Activated T-helper 2 cell treated with anti-CD3 and anti-CD28 coated beads, Interferon-gamma antibody, Interleukin-2, Interleukin-4, amounts not matched to agents 10 μg/mL and 5 μg/mL and 100 μg/mL, durations not matched to agents 14 hours and 24 hours and 36 hours (primary cell): ENCODE data around the gene PITX3. TPM values are rescaled to one million over a fixed set of nuclear protein-coding genes. Genes with fewer than 3 reads are reported as not detected.
"Not testable (repeated sequence)": the region's sequence is repeated elsewhere in the genome, so short reads cannot be mapped to it uniquely, and the experiment has no call there.

ENCODE experiments used
- DNase-seq: peaks from one replicate; pipeline ENCODE4 v3.0.0; 2021; ENCODE audit warnings: low spot score
- H3K27ac Mint-ChIP-seq: one replicate; pipeline ENCODE4 v1.8.0; 2021; ENCODE audit warnings: mixed read lengths
- H3K27me3 Mint-ChIP-seq: one replicate; pipeline ENCODE4 v1.8.0; 2021; ENCODE audit warnings: low read depth, mixed read lengths
- H3K36me3 Mint-ChIP-seq: one replicate; pipeline ENCODE4 v1.8.0; 2021; ENCODE audit warnings: low read depth, mixed read lengths
- H3K4me1 Mint-ChIP-seq: one replicate; pipeline ENCODE4 v1.8.0; 2021; ENCODE audit warnings: low read depth, mixed read lengths
- H3K4me3 Mint-ChIP-seq: one replicate; pipeline ENCODE4 v1.8.0; 2021; ENCODE audit warnings: low read depth, mild to moderate bottlenecking, moderate library complexity, mixed read lengths
- H3K9me3 Mint-ChIP-seq: one replicate; pipeline ENCODE4 v1.8.0; 2021; ENCODE audit warnings: mixed read lengths
- intact Hi-C: fragments of 100-400 bp; cut with micrococcal nuclease; formaldehyde crosslinking; loops from one replicate; pipeline ENCODE4 v1.15.1; 2023
- total RNA-seq: library from RNA; stranded (reverse); gene quantifications from 2 replicates; pipeline ENCODE4 v1.2.3, GENCODE V29; 2022

The PITX3 gene
- total RNA-seq, 1 donor from 2014 or later = 0.46 TPM

DNA sequence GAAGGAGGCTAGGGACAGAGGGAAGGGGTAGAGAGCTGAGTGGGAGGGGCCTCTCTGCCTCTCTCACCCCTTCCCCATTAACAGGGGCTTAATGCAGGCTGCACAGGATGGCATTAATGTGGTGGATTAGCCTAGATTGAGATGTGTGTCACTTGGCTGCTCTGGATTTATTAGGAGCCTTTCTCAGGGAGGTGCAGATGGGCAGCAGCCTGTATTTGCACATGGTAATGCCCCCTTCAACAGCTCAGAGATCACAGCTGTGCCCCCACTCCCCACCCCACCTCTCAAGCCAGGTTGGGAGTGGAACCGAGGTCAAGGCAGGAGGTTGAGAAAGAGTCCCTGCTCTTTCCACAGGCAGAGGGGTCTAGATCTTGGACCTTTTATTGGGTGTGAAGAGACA lies 7.3 kb downstream of the PITX3 start:
- no peak for DNase-seq
- intact Hi-C loops = no loop called here
- H3K4me1 Mint-ChIP-seq = peaks cover 5% of the 10 kb centered on the region
- peaks cover 53% of the 10 kb centered on the region for H3K27me3 Mint-ChIP-seq
- no peak overlapping the region for H3K27ac Mint-ChIP-seq
- H3K4me3 Mint-ChIP-seq = no peak overlapping the region
- H3K36me3 Mint-ChIP-seq = no peaks in the 10 kb centered on the region
- H3K9me3 Mint-ChIP-seq = no peaks in the 10 kb centered on the region

DNA sequence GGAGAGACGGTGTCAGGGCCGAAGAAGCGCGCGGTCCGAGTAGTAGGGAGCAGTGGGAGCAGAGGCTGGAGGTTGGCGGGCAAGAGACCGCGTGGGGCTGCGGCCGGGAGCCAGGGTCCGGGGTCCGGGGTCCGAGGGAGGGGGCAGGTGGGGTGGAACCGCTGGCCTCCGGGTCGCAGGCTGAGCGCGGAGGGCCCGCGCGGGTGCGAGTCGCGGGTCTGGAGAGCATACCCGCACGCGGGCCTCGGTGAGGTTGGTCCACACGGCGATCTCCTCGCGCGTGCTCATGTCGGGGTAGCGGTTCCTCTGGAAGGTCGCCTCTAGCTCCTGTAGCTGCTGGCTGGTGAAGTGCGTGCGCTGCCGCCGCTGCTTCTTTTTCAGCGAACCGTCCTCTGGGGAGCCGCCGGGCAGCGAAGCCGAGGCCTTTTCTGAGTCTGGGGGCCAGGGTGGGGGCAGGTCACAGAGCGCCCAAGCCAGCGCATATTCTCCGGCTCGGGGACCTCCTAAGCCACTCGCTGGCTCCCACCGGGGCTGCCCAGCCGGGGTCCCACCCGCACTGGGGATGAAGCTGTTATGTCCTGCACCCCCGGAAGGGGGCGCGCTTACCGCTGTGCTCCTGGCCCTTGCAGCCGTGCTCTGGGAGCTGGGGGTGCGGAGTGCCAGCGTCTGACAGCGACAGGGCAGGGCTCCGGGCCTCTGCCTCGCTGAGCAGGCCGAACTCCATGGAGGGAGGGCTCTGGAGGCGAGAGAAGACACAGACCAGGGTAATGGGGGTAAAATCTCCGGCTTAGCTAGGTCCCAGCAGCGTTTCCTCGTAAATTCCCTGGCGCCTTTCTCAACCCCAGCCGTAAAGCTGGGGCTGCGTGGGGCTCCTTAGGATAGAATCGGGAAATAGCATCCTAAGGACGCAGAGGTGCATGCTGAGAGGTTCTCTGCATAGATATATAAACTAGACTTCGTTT lies 9.7 kb downstream of the PITX3 start:
- peaks cover 55% of the 10 kb centered on the region for H3K27me3 Mint-ChIP-seq

DNA sequence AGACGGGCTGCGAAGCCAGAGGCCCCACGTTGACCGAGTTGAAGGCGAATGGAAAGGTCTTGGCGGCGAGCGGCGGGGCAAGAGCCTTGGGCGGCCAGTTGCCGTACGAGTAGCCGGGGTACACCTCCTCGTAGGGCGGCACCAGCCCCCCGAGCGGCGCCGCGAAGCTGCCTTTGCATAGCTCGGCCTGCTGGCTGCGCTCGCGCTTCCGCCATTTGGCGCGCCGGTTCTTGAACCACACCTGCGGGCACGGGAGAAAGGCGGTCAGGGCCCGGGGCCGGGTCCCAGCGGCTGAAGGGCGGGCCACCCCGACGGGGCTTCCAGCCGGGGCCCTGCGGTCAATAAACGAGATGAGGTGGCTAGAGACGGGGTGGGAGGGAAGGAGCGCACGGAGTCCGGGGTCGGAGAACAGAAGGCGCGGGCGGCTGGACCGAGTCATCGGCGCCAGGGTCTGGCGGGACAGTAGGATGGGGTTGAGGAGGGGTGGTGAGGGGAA lies 10.4 kb downstream of the PITX3 start:
- Mint-ChIP-seq H3K27me3 (peaks cover 50% of the 10 kb centered on the region), H3K4me1 (peaks cover 16% of the 10 kb centered on the region), H3K27ac (no peak overlapping the region), H3K4me3 (peak overlapping the region; percentile 62), H3K36me3 (no peaks in the 10 kb centered on the region), H3K9me3 (no peaks in the 10 kb centered on the region)
- peak; percentile 43 for DNase-seq
- intact Hi-C loops = loop anchor here (1.0 to 2.0 kb wide), 4 partner anchors 10 to 192 kb away; partner anchors contain the start of gene PITX3

More for the DNA sequence above, 9.7 kb downstream of the PITX3 start:
- H3K4me1 Mint-ChIP-seq = peaks cover 9% of the 10 kb centered on the region
- peak; percentile 69 for DNase-seq
- intact Hi-C loops = loop anchor here (1.0 to 2.0 kb wide), 4 partner anchors 10 to 191 kb away; partner anchors contain the start of gene PITX3
- peak overlapping the region; percentile 62 for H3K4me3 Mint-ChIP-seq
- no peaks in the 10 kb centered on the region for H3K9me3 Mint-ChIP-seq
- H3K27ac Mint-ChIP-seq = no peak overlapping the region
- no peaks in the 10 kb centered on the region for H3K36me3 Mint-ChIP-seq

DNA sequence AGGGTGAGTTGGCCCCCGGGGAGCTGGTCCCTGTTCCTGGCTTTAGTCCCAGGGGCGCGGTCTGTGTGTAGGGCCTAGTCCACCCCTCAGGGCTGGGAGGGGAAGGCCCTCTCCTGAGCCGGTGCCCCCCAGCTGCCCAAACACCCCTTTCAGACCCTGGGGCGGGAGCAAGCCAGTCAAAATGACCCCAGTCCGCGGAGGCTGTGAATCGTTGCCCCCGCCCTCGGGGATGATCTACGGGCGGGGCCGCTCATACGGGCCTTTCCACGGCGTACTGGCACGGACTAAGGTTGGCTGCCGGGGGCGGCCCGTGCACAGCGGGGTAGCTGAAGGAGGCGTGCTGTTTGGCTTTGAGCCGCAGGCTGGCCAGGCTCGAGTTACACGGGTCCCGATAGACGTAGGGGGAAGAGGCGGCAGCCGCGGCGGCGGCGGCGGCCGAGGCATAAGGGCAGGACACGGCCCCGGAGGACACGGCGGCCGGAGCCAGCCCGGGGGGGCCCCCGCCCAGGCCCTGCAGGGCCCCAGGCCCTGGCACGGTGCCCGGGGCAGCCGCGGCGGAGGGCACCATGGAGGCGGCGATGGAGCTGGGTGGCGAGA lies 10.9 kb downstream of the PITX3 start:
- Mint-ChIP-seq H3K4me1 (peaks cover 22% of the 10 kb centered on the region), H3K27ac (no peak overlapping the region), H3K27me3 (peaks cover 44% of the 10 kb centered on the region), H3K9me3 (no peaks in the 10 kb centered on the region), H3K36me3 (no peaks in the 10 kb centered on the region), H3K4me3 (peak overlapping the region; percentile 73)
- DNase-seq = no peak
- intact Hi-C loops = loop anchor here (2.0 kb wide), 1 partner anchor 192 kb away; no protein-coding TSS in a partner anchor

DNA sequence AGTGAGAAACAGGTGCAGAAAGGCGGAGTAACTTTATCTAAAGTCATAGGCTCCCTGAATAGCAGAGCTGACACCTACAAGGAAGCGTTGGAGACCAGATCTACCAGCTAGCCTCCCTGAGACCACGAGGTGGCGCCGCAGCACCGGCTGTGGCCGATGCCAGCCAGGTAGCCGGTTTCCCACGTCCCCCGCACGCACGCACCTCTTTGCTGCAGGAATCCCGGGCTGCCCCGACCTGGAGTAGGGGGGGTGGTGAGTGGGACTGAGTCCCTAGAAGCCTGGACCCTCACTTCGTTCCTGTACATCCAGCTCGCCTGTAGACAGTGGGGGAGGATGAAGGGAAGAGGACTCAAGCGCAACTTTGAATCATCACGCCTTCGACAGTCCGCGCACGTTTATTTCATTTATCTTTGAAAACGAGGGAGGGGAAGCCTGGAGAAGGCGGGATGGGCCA lies 11.5 kb downstream of the PITX3 start:
- H3K9me3 Mint-ChIP-seq = no peaks in the 10 kb centered on the region
- intact Hi-C loops = loop anchor here (1.0 to 5.0 kb wide), 5 partner anchors 164 to 352 kb away; no protein-coding TSS in a partner anchor
- peak overlapping the region; percentile 73 for H3K4me3 Mint-ChIP-seq
- no peak overlapping the region for H3K27ac Mint-ChIP-seq
- DNase-seq = peak; percentile 79
- peaks cover 23% of the 10 kb centered on the region for H3K4me1 Mint-ChIP-seq
- peaks cover 41% of the 10 kb centered on the region for H3K27me3 Mint-ChIP-seq
- no peaks in the 10 kb centered on the region for H3K36me3 Mint-ChIP-seq

DNA sequence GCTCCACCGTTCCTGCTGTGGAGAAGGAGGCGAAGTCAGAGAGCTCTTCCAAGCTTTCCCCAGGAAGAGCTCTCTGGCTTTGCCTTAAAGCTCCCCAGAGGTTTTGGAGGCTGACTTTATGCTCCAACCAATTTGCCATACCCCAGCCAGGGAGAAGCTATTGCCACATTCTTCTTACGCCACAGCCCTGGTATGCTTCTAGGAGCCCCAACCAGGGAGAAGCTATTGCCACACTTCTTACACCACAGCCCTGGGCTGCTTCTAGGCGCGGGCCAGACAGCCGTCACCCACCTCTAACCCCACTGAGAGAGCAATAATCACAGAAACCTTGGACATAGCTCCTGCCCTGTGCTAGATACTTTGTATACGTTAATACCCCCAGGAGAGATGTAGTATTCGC lies 14.3 kb downstream of the PITX3 start:
- H3K4me1 Mint-ChIP-seq = peaks cover 23% of the 10 kb centered on the region
- no peak overlapping the region for H3K4me3 Mint-ChIP-seq
- peaks cover 42% of the 10 kb centered on the region for H3K27me3 Mint-ChIP-seq
- intact Hi-C loops = loop anchor here (5.0 kb wide), 1 partner anchor 355 kb away; no protein-coding TSS in a partner anchor
- no peak overlapping the region for H3K27ac Mint-ChIP-seq
- DNase-seq = no peak
- H3K36me3 Mint-ChIP-seq = no peaks in the 10 kb centered on the region
- no peaks in the 10 kb centered on the region for H3K9me3 Mint-ChIP-seq

DNA sequence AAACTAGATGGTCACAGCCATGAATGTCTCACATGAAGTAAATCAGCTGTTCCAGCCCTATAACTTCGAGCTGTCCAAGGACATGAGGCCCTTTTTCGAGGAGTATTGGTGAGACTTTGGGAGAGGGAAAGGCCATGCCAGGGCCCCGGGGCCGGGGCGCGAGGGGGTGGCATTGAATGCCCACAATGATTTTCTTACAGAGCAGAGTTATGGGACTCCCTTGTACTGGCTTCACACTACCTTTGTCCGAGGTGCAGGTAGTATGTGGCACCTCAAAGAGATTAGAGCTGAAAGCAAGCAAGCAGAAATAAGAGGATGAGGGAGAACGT lies 14.8 kb downstream of the PITX3 start:
- intact Hi-C loops = loop anchor here (1.0 to 5.0 kb wide), 2 partner anchors 57 to 356 kb away; no protein-coding TSS in a partner anchor
- H3K27ac Mint-ChIP-seq = no peak overlapping the region
- H3K9me3 Mint-ChIP-seq = no peaks in the 10 kb centered on the region
- peaks cover 23% of the 10 kb centered on the region for H3K4me1 Mint-ChIP-seq
- peaks cover 41% of the 10 kb centered on the region for H3K27me3 Mint-ChIP-seq
- H3K36me3 Mint-ChIP-seq = no peaks in the 10 kb centered on the region
- H3K4me3 Mint-ChIP-seq = peak overlapping the region; percentile 59
- DNase-seq = no peak

DNA sequence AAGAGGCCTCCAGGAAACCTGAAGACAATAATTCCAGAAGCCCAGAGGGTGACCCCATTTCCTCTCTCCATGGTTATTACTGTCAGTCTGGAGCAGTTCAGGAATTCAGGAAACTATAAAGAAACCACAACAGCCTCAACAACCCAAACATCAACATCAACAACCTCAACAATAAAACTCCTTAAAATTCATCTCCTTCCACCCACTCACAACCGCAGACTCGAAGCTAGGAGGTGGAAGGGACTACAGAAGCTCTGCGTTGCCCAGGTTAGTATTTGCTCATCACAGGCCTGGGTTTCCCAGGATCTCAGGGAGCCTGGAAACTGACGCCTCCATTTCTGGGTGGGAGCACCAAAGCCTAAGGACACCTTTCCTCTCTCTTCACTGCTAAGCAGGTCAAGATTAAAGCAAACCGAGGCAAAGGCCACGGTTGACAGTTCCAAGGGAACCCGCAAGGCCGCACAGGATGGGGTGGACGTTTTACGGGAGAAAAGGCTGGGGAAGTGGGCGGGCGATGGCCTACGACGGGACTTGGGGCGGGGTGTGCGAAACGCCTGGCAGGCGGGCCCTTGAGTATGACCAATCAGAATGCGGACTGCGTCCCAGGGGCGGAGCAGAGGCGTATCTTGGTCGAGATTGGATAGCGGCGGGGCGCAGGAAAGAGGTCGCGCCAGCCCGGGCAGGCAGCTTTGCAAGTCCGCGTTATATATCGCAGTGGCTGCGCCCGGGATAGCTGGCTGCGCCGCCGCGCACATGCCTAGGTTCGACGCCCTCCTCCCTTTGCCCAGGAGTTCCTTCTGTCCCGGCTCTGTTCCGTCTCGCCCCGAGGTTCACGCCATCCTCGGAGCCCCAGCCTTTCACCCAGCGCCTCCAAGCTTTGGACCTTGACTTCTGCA lies 15.4 kb downstream of the PITX3 start, which contains the start of gene ELOVL3:
Gene ELOVL3 (plus strand): TSS at position 654 of the 896 bp plus-strand sequence. CDS start 250 bp downstream, outside the sequence.
- peak; percentile 86 for DNase-seq
- no peak within 1 kb of the TSS for H3K27ac Mint-ChIP-seq
- intact Hi-C loops = loop anchor here (1.0 to 5.0 kb wide), 2 partner anchors 57 to 356 kb away; no protein-coding TSS in a partner anchor
- peak within 1 kb of the TSS; percentile 59 for H3K4me3 Mint-ChIP-seq
- no peaks in the 10 kb centered on the region for H3K9me3 Mint-ChIP-seq
- peaks cover 23% of the 10 kb centered on the region for H3K4me1 Mint-ChIP-seq
- H3K27me3 Mint-ChIP-seq = peaks cover 47% of the 10 kb centered on the region
- no peaks in the 10 kb centered on the region for H3K36me3 Mint-ChIP-seq

DNA sequence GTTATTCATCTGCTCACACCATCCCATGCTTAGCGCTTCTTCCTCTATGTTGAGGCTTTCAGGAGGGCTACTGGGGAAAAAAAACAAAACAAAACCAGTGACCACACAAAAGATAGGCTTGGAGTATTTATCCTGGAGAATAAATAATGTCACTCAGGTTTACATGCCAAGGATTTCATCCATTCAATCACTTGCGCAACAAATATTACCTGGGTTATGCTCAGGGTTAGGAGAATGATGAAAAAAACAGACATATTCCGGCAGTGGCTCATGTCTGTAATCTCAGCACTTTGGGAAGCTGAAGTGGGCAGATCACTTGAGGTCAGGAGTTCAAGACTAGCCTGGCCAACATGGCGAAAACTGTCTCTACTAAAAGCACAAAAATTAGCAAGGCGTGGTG lies 18.5 kb downstream of the PITX3 start:
- Mint-ChIP-seq H3K27ac (no peak overlapping the region), H3K36me3 (no peaks in the 10 kb centered on the region), H3K27me3 (peaks cover 29% of the 10 kb centered on the region), H3K4me3 (no peak overlapping the region), H3K4me1 (peaks cover 18% of the 10 kb centered on the region), H3K9me3 (no peaks in the 10 kb centered on the region)
- intact Hi-C loops = no loop called here
- no peak for DNase-seq

DNA sequence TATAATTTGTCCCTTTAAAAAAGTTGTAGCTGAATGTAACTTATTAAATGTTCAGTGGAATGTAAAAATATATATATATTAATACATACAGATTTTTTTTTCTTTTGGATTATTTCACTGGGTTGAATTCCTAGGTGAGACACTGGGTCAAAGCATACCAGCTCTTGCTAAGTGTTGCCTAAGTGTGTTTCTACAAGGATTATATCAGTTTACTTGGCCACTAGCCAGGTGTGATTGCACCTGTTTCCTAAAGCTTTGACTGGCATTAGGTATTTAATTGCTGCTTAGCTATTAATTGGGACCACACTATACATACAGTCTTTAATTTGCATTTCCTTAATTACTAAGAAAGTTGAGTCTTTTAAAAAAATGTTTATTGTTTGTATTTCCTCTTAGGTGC lies 20.7 kb downstream of the PITX3 start:
- H3K27ac Mint-ChIP-seq = no peak overlapping the region
- H3K27me3 Mint-ChIP-seq = peaks cover 26% of the 10 kb centered on the region
- H3K36me3 Mint-ChIP-seq = no peaks in the 10 kb centered on the region
- intact Hi-C loops = no loop called here
- no peak for DNase-seq
- H3K9me3 Mint-ChIP-seq = no peaks in the 10 kb centered on the region
- no peak overlapping the region for H3K4me3 Mint-ChIP-seq
- peaks cover 3% of the 10 kb centered on the region for H3K4me1 Mint-ChIP-seq

DNA sequence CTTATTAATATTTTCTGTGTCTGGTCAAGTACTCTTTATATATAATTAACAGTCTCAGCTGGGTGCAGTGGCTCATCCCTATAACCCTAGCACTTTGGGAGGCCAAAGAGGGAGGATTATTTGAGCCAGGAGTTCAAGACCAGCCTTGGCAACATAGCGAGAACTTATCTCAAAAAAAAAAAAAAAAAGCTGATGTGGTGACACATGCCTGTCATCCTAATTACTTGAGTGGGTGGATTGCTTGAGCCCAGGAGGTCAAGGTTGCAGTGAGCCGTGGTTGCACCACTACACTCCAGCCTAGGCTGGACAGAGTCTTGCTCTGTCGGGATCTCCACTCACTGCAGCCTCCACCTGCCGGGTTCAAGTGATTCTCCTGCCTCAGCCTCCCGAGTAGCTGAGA lies 21.9 kb downstream of the PITX3 start:
- Mint-ChIP-seq H3K36me3 (no peaks in the 10 kb centered on the region), H3K27me3 (peaks cover 27% of the 10 kb centered on the region), H3K27ac (no peak overlapping the region), H3K9me3 (no peaks in the 10 kb centered on the region), H3K4me1 (no peaks in the 10 kb centered on the region), H3K4me3 (no peak overlapping the region)
- intact Hi-C loops = no loop called here
- no peak for DNase-seq

DNA sequence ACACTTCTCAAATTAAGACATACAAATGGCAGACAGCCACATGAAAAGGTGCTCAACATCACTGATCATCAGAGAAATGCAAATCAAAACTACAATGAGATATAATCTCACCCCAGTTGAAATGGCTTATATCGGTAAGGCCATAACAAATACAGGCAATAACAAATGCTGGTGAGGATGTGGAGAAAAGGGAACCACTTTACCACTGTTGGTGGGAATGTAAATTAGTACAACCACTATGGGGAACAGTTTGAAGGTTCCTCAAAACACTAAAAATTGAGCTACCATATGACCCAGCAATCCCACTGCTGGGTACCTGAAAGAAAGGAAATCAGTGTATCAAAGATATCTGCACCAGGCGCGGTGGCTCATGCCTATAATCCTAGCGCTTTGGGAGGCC lies 27.7 kb downstream of the PITX3 start:
- H3K27ac Mint-ChIP-seq, H3K4me1 Mint-ChIP-seq, H3K36me3 Mint-ChIP-seq, H3K9me3 Mint-ChIP-seq, DNase-seq, H3K4me3 Mint-ChIP-seq: not testable (repeated sequence)
- peaks cover 17% of the 10 kb centered on the region for H3K27me3 Mint-ChIP-seq
- intact Hi-C loops = loop anchor here (5.0 kb wide), 1 partner anchor 46 kb away; no protein-coding TSS in a partner anchor
